Liver (tissue), 9 donors: ENCODE data around the gene CARD9. TPM values are rescaled to one million over a fixed set of nuclear protein-coding genes. Genes with fewer than 3 reads are reported as not detected.

Source experiments
- DNase-seq: peaks from one replicate; pipeline ENCODE4 v3.0.0-alpha.2; 2017; ENCODE audit warnings: low spot score
- H3K27ac ChIP-seq, 2 donors: one replicate each; pipeline ENCODE4 v1.7.0; 2013; ENCODE audit warnings: inconsistent platforms in 2 of 2, low read length in 2 of 2, control low read depth in 1 of 2, low read depth in 1 of 2, mild to moderate bottlenecking in 1 of 2
- H3K27me3 ChIP-seq, 4 donors: one replicate each; pipeline versions ENCODE4 v1.6.1 to v1.7.0; 2013; ENCODE audit warnings: low read length in 3 of 4, inconsistent platforms in 1 of 4, mild to moderate bottlenecking in 1 of 4, moderate library complexity in 1 of 4; ENCODE audit not compliant: control insufficient read depth in 4 of 4, insufficient read depth in 4 of 4
- H3K36me3 ChIP-seq, 4 donors: one replicate each; pipeline versions ENCODE4 v1.6.1 to v1.7.0; 2013; ENCODE audit warnings: low read length in 3 of 4, mild to moderate bottlenecking in 3 of 4, low read depth in 1 of 4, moderate library complexity in 1 of 4; ENCODE audit not compliant: control insufficient read depth in 4 of 4, insufficient read depth in 3 of 4
- H3K4me1 ChIP-seq, 4 donors: one replicate each; pipeline versions ENCODE4 v1.6.1 to v1.7.0; 2013; ENCODE audit warnings: low read length in 3 of 4, mild to moderate bottlenecking in 3 of 4, moderate library complexity in 1 of 4; ENCODE audit not compliant: control insufficient read depth in 4 of 4, insufficient read depth in 4 of 4
- H3K4me3 ChIP-seq, 3 donors: one replicate each; pipeline versions ENCODE4 v1.6.1 to v1.7.0; 2013; ENCODE audit warnings: low read length in 3 of 3, control low read depth in 1 of 3, low read depth in 1 of 3, mild to moderate bottlenecking in 1 of 3
- H3K9ac ChIP-seq, 2 donors: one replicate each; pipeline ENCODE4 v1.7.0; 2013; ENCODE audit warnings: low read length in 2 of 2, mild to moderate bottlenecking in 2 of 2, moderate library complexity in 2 of 2, control low read depth in 1 of 2, low read depth in 1 of 2
- H3K9me3 ChIP-seq, 4 donors: one replicate each; pipeline versions ENCODE4 v1.6.1 to v1.7.0; 2013; ENCODE audit warnings: low read length in 3 of 4; ENCODE audit not compliant: control insufficient read depth in 4 of 4
- CTCF ChIP-seq: fragments of 150-350 bp; IDR thresholded peaks from 2 replicates; pipeline ENCODE4 v1.5.1; 2017; ENCODE audit warnings: improper control_type of control experiment, low read depth, low read length; ENCODE audit not compliant: missing input control
- EGR1 ChIP-seq, 2 donors: IDR thresholded peaks; 2 replicates each; pipeline ENCODE4 v1.6.1; 2016 to 2018; ENCODE audit warnings: antibody characterized with exemption in 2 of 2, low read depth in 2 of 2
- FOXA1 ChIP-seq: IDR thresholded peaks from 2 replicates; pipeline ENCODE4 v1.6.1; 2016; ENCODE audit warnings: antibody characterized with exemption
- FOXA2 ChIP-seq: IDR thresholded peaks from 2 replicates; pipeline ENCODE4 v1.6.1; 2016; ENCODE audit warnings: antibody characterized with exemption
- GABPA ChIP-seq, 2 donors: IDR thresholded peaks in 1 of 2; conservative IDR thresholded peaks in 1 of 2; 2 replicates each; pipeline ENCODE4 v1.6.1; 2016; ENCODE audit warnings: antibody characterized with exemption in 2 of 2, mild to moderate bottlenecking in 1 of 2, moderate library complexity in 1 of 2
- HNF4A ChIP-seq, 2 donors: conservative IDR thresholded peaks; 2 replicates each; pipeline ENCODE4 v1.6.1; 2016; ENCODE audit warnings: antibody characterized with exemption in 2 of 2, mild to moderate bottlenecking in 2 of 2
- HNF4G ChIP-seq: IDR thresholded peaks from 2 replicates; pipeline ENCODE4 v1.6.1; 2016; ENCODE audit warnings: antibody characterized with exemption
- JUND ChIP-seq, 2 donors: IDR thresholded peaks; 2 replicates each; pipeline ENCODE4 v1.6.1; 2016; ENCODE audit warnings: antibody characterized with exemption in 2 of 2
- MAX ChIP-seq: IDR thresholded peaks from 2 replicates; pipeline ENCODE4 v1.6.1; 2016; ENCODE audit warnings: antibody characterized with exemption
- NR2F2 ChIP-seq: IDR thresholded peaks from 2 replicates; pipeline ENCODE4 v1.6.1; 2016; ENCODE audit warnings: antibody characterized with exemption
- RAD21 ChIP-seq, 2 donors: IDR thresholded peaks; 2 replicates each; pipeline ENCODE4 v1.6.1; 2016; ENCODE audit warnings: antibody characterized with exemption in 2 of 2, mild to moderate bottlenecking in 2 of 2
- RXRA ChIP-seq, 2 donors: IDR thresholded peaks; 2 replicates each; pipeline ENCODE4 v1.6.1; 2017 to 2018; ENCODE audit warnings: antibody characterized with exemption in 2 of 2, mild to moderate bottlenecking in 1 of 2
- SP1 ChIP-seq: IDR thresholded peaks from 2 replicates; pipeline ENCODE4 v1.6.1; 2018; ENCODE audit warnings: antibody characterized with exemption, mild to moderate bottlenecking
- TAF1 ChIP-seq: conservative IDR thresholded peaks from 2 replicates; pipeline ENCODE4 v1.6.1; 2016; ENCODE audit warnings: antibody characterized with exemption, mild to moderate bottlenecking
- YY1 ChIP-seq: IDR thresholded peaks from 2 replicates; pipeline ENCODE4 v1.6.1; 2016; ENCODE audit warnings: antibody characterized with exemption, mild to moderate bottlenecking
- ZBTB33 ChIP-seq: IDR thresholded peaks from 2 replicates; pipeline ENCODE4 v1.6.1; 2016; ENCODE audit warnings: antibody characterized with exemption
- WGBS: extraction: QIAGEN DNeasy Blood & Tissue Kit; methylation state at CpG from one replicate; pipeline ENCODE4 v1.1.7; 2013; 5-methylcytosine and 5-hydroxymethylcytosine counted together
- polyA plus RNA-seq, 2 donors: library from polyadenylated mRNA; stranded (reverse) in 1 of 2; unstranded in 1 of 2; fragments of 200-250 nt in 1 of 2; fragments of >200 nt in 1 of 2; fragmentation: Nextera tagmentation in 1 of 2; extraction: Ambion mirVana in 1 of 2; gene quantifications; one replicate each; pipeline versions ENCODE4 v1.2.1 to v1.2.3, GENCODE V29; 2013 to 2015
- total RNA-seq, 2 donors: library from RNA; depleted of rRNA; stranded (reverse); fragments of >200 nt; gene quantifications; one replicate each; pipeline ENCODE4 v1.2.3, GENCODE V29; 2014
- TF ChIP-seq, protein P1 (sequence below): IDR thresholded peaks from 2 replicates; pipeline ENCODE4 v1.6.1; 2016; ENCODE audit warnings: antibody characterized with exemption
- TF ChIP-seq, protein P2 (sequence below): IDR thresholded peaks from 2 replicates; pipeline ENCODE4 v1.6.1; 2016; ENCODE audit warnings: antibody characterized with exemption, mild to moderate bottlenecking
- donor health status: healthy.
- donor health status: healthy.
- donor health status: healthy.
- donor health status: healthy.
- donor health status: healthy.

The CARD9 gene
- total and polyA plus RNA-seq, 4 donors: 0.25 to 5.3 (median 2.2) TPM

GRCh38 chr9:136318111-136318775, 55.2 kb downstream of the CARD9 start:
- WGBS: 84% methylated on average over 21 of the region's 21 CpGs
- Histone ChIP-seq H3K36me3 (no peaks in the 10 kb centered on the region), H3K4me3 (no peak overlapping the region), H3K9ac (no peak overlapping the region), H3K27ac (no peak overlapping the region), H3K4me1 (no peaks in the 10 kb centered on the region), H3K9me3 (peaks cover 0 to 8% (median 5%) of the 10 kb centered on the region in 4 donors), H3K27me3 (no peaks in the 10 kb centered on the region)
- DNase-seq: no peak
- TF ChIP-seq YY1 (no peak), JUND (IDR thresholded peaks at IDR 0.05) (no peak), HNF4A (conservative IDR thresholded peaks at IDR 0.05) (no peak), FOXA1 (no peak), TAF1 (no peak), MAX (no peak), RAD21 (IDR thresholded peaks at IDR 0.05) (no peak), FOXA2 (no peak), HNF4G (no peak), RXRA (IDR thresholded peaks at IDR 0.05) (no peak), GABPA (IDR thresholded peaks at IDR 0.05 in 1 of 2, conservative IDR thresholded peaks at IDR 0.05 in 1 of 2) (no peak), SP1 (no peak), EGR1 (IDR thresholded peaks at IDR 0.05; ENCODE audit: low read depth in 2 of 2) (no peak), ZBTB33 (no peak), NR2F2 (no peak), CTCF (no peak)
- TF ChIP-seq, protein P1, sequence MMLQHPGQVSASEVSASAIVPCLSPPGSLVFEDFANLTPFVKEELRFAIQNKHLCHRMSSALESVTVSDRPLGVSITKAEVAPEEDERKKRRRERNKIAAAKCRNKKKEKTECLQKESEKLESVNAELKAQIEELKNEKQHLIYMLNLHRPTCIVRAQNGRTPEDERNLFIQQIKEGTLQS: no peak
- TF ChIP-seq, protein P2, sequence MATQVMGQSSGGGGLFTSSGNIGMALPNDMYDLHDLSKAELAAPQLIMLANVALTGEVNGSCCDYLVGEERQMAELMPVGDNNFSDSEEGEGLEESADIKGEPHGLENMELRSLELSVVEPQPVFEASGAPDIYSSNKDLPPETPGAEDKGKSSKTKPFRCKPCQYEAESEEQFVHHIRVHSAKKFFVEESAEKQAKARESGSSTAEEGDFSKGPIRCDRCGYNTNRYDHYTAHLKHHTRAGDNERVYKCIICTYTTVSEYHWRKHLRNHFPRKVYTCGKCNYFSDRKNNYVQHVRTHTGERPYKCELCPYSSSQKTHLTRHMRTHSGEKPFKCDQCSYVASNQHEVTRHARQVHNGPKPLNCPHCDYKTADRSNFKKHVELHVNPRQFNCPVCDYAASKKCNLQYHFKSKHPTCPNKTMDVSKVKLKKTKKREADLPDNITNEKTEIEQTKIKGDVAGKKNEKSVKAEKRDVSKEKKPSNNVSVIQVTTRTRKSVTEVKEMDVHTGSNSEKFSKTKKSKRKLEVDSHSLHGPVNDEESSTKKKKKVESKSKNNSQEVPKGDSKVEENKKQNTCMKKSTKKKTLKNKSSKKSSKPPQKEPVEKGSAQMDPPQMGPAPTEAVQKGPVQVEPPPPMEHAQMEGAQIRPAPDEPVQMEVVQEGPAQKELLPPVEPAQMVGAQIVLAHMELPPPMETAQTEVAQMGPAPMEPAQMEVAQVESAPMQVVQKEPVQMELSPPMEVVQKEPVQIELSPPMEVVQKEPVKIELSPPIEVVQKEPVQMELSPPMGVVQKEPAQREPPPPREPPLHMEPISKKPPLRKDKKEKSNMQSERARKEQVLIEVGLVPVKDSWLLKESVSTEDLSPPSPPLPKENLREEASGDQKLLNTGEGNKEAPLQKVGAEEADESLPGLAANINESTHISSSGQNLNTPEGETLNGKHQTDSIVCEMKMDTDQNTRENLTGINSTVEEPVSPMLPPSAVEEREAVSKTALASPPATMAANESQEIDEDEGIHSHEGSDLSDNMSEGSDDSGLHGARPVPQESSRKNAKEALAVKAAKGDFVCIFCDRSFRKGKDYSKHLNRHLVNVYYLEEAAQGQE: no peak
